ENCODE measurements around the gene BICD1. TPM values are rescaled to one million over a fixed set of nuclear protein-coding genes. Genes with fewer than 3 reads are reported as not detected.

The BICD1 gene
- total and polyA plus RNA-seq, 9 donors = 19.4 to 75.5 (median 60.2) TPM

DNA sequence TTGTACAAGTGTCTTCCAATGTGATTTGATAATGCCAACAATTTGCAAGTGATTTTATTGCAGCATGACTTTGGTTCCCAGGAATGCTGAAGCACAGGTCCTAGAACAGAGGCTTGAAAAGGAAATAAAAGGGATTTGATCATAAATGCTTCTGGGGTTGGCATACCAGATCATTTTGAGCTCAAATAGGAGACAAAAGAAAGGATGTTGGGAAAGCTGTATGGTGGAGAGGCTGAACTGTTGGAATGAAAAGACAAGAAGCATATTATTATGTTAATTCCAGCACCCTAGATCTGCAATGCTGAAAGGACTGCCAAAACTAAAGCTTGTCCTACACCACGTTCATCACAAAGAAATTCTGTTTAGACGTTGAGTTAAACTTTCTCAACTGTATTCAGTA, 143.1 kb downstream of the BICD1 start:
- no peaks in the 10 kb centered on the region for H3K4me1 ChIP-seq (ENCODE audit: insufficient read depth)
- WGBS, 3 donors = 25 to 41% (median 38%) methylated on average over 2 of the region's 2 CpGs
- H3K27ac ChIP-seq = no peak overlapping the region
- no peaks in the 10 kb centered on the region for H3K36me3 ChIP-seq
- no peak overlapping the region for H3K4me3 ChIP-seq
- intact Hi-C loops (cut with DNase I) = no loop called here
- no peaks in the 10 kb centered on the region for H3K27me3 ChIP-seq
- TF ChIP-seq POLR2A (IDR thresholded peaks at IDR 0.05) (no peak), EP300 (IDR thresholded peaks at IDR 0.05) (no peak)
- TF ChIP-seq, protein P1, sequence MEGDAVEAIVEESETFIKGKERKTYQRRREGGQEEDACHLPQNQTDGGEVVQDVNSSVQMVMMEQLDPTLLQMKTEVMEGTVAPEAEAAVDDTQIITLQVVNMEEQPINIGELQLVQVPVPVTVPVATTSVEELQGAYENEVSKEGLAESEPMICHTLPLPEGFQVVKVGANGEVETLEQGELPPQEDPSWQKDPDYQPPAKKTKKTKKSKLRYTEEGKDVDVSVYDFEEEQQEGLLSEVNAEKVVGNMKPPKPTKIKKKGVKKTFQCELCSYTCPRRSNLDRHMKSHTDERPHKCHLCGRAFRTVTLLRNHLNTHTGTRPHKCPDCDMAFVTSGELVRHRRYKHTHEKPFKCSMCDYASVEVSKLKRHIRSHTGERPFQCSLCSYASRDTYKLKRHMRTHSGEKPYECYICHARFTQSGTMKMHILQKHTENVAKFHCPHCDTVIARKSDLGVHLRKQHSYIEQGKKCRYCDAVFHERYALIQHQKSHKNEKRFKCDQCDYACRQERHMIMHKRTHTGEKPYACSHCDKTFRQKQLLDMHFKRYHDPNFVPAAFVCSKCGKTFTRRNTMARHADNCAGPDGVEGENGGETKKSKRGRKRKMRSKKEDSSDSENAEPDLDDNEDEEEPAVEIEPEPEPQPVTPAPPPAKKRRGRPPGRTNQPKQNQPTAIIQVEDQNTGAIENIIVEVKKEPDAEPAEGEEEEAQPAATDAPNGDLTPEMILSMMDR (IDR thresholded peaks at IDR 0.05) = no peak
- no peak for DNase-seq
- H3K9me3 ChIP-seq = no peaks in the 10 kb centered on the region

DNA sequence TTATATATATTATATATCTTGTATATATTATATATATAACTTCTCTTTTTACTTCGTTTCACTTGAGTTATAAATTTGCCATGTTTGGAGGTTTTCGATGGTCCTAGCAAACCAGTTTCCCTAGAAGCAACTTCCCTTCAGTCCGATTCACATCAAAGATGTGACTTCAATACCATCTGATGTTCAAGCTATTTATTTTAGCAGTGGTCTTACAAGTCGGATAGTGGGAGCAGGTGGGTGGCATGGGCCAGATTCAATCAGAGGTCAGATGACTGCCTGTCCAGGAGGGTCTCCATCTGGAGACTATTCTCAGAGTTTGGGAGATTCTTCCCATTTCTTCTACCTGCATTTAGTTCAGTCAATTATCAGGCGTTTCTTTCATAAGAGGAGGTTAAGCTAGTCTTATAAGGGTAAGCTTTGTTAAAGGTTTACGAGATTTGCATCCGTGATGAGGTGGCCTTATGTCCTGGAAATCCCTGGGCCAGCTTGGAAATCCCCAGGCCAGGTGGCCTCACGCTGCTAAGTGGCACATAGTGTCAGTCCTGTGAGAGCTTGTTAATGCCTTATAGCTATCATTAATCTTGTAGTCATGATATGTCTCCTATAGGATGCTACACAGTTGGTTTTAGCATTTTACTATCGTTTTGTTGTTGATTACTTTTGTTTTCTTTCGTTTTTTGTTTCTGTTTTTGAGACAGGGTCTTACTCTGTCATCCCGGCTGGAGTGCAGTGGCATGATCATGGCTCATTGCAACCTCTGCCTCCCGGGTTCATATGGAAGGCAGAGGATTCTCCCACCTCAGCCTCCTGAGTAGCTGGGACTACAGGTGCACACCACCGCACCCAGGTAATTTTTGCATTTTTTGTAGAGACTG, 145.8 kb downstream of the BICD1 start:
- H3K4me1 ChIP-seq (ENCODE audit: insufficient read depth) = no peaks in the 10 kb centered on the region
- no peaks in the 10 kb centered on the region for H3K27me3 ChIP-seq
- no peaks in the 10 kb centered on the region for H3K36me3 ChIP-seq
- H3K4me3 ChIP-seq = no peak overlapping the region
- no peaks in the 10 kb centered on the region for H3K9me3 ChIP-seq
- TF ChIP-seq, protein P1 (IDR thresholded peaks at IDR 0.05) = no peak
- TF ChIP-seq POLR2A (IDR thresholded peaks at IDR 0.05) = no peak
- no peak for TF ChIP-seq EP300 (IDR thresholded peaks at IDR 0.05)
- WGBS, 3 donors = 94 to 95% (median 94%) methylated on average over 13 of the region's 13 CpGs
- intact Hi-C loops (cut with DNase I) = no loop called here
- DNase-seq = no peak
- no peak overlapping the region for H3K27ac ChIP-seq

DNA sequence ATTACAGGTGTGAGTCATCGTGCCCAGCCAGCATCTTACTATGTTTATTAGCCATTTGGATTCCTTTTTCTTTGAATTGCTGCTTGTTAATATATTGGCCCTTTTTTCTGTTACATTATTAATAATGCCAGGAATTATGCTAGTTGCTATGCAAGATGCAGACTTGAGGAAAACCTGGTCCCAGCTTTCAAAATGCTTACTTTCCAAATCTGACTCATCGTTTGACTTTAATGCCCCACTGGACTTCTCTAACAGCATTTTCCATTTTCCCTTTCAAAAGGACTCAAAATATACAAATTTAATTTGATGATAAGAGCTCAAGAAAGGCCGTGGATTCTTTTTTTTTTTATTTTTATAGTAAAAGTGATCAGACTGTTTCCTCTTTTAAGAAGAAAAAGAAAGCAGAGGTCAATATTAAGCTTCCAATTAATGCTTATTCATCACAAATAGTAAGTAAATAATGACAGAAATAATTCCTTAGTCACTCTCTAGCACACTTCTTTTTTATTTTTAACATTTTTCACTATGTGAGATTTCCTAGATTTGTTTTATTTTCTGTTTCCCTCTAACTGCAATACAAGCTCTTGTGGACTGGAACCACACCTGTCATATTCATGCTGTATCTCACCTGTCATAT, 146.6 kb downstream of the BICD1 start:
- Histone ChIP-seq H3K27ac (no peak overlapping the region), H3K36me3 (no peaks in the 10 kb centered on the region), H3K4me1 (ENCODE audit: insufficient read depth) (no peaks in the 10 kb centered on the region), H3K27me3 (no peaks in the 10 kb centered on the region), H3K4me3 (no peak overlapping the region), H3K9me3 (no peaks in the 10 kb centered on the region)
- intact Hi-C loops (cut with DNase I) = no loop called here
- no peak for DNase-seq
- TF ChIP-seq EP300 (IDR thresholded peaks at IDR 0.05) = no peak
- no peak for TF ChIP-seq POLR2A (IDR thresholded peaks at IDR 0.05)
- TF ChIP-seq, protein P1 (IDR thresholded peaks at IDR 0.05) = no peak
- WGBS, 3 donors = 30 to 50% (median 30%) methylated on average over 3 of the region's 3 CpGs

DNA sequence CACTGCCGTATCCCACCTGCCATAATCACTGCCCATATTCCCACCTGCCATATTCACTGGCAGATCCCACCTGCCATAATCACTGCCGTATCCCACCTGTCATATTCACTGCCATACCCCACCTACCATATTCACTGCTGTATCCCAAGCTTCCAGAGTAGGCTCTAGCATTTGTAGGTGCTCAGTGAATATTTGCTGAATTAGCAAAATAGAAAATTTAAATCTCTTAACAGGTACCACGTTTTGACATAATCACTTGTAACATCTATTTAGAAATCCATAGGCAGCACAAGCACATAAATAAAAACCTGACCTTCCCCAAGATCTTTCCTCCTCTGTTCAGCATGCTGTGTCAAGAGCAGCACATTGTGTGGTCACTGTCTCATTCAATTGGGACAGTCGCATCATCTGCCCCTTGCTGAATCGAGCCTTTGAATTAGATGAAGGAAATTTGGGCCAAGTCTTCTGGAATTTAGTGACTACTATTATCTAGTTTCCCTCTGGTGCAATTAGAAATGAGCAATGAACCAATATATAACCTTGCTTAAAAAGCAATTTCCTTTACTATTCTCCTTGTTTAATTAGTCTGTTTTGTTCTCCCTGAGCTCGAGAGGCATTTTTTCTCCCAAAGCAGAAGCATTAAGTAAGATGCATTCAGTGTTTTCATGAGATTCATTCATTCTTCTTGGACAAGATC, 147.8 kb downstream of the BICD1 start:
- Histone ChIP-seq H3K9me3 (no peaks in the 10 kb centered on the region), H3K36me3 (no peaks in the 10 kb centered on the region), H3K27me3 (no peaks in the 10 kb centered on the region), H3K4me3 (no peak overlapping the region), H3K27ac (no peak overlapping the region), H3K4me1 (ENCODE audit: insufficient read depth) (no peaks in the 10 kb centered on the region)
- TF ChIP-seq POLR2A (IDR thresholded peaks at IDR 0.05) (no peak), EP300 (IDR thresholded peaks at IDR 0.05) (no peak)
- TF ChIP-seq, protein P1 (IDR thresholded peaks at IDR 0.05) = no peak
- intact Hi-C loops (cut with DNase I) = no loop called here
- WGBS, 3 donors = 91 to 94% (median 92%) methylated on average over 6 of the region's 6 CpGs
- no peak for DNase-seq

Data from ovary (tissue), 9 donors.